ENCODE data around the gene KRT79.
"Not testable (repeated sequence)": the region's sequence is repeated elsewhere in the genome, so short reads cannot be mapped to it uniquely, and the experiment has no call there.

The KRT79 gene

GRCh38 chr12:52865090-52865944 lies 31.2 kb upstream of the KRT79 start:
- Histone ChIP-seq H3K4me2 (no peak overlapping the region), H3K9me3 (replicated peaks in 1 of 11) (no peaks in the 10 kb centered on the region), H3K27ac (no peak overlapping the region), H3K27me3 (no peaks in the 10 kb centered on the region), H3K4me1 (peaks cover 12 to 54% (median 26%) of the 10 kb centered on the region in 10 experiments), H3K36me3 (no peaks in the 10 kb centered on the region), H4K20me1 (no peaks in the 10 kb centered on the region), H3K9ac (no peak overlapping the region), H3K4me3 (no peak overlapping the region)
- TF ChIP-seq Cebpa-rat (IDR thresholded peaks at IDR 0.05): no peak

- Histone ChIP-seq H3K9me3 (replicated peaks in 1 of 11) (no peaks in the 10 kb centered on the region), H3K36me3 (no peaks in the 10 kb centered on the region), H3K4me3 (no peak overlapping the region), H3K4me2 (no peak overlapping the region), H3K27ac (no peak overlapping the region), H3K27me3 (no peaks in the 10 kb centered on the region), H3K4me1 (peaks cover 1 to 29% (median 7%) of the 10 kb centered on the region in 10 experiments), H3K9ac (no peak overlapping the region), H4K20me1 (no peaks in the 10 kb centered on the region)
- TF ChIP-seq Cebpa-rat (IDR thresholded peaks at IDR 0.05): no peak
These were observed 27.9 kb upstream of the KRT79 start for GRCh38 chr12:52862023-52862422.

- H3K36me3 ChIP-seq: no peaks in the 10 kb centered on the region
- TF ChIP-seq Cebpa-rat (IDR thresholded peaks at IDR 0.05): no peak
- H3K4me2 ChIP-seq: no peak overlapping the region
- H3K4me1 ChIP-seq: peaks cover 0 to 24% (median 3%) of the 10 kb centered on the region in 10 experiments; a peak in 9 of 20 replicates
- H3K4me3 ChIP-seq: no peak overlapping the region
- H4K20me1 ChIP-seq: no peaks in the 10 kb centered on the region
- no peak overlapping the region for H3K27ac ChIP-seq
- H3K9me3 ChIP-seq (replicated peaks in 1 of 11): no peaks in the 10 kb centered on the region
- H3K27me3 ChIP-seq: no peaks in the 10 kb centered on the region
- H3K9ac ChIP-seq: no peak overlapping the region
These were observed 27.4 kb upstream of the KRT79 start for GRCh38 chr12:52861511-52861910.

- Histone ChIP-seq H3K9ac (no peak overlapping the region), H3K4me3 (no peak overlapping the region), H3K27me3 (no peaks in the 10 kb centered on the region), H3K27ac (no peak overlapping the region; a peak in 1 of 22 replicates), H3K4me1 (peaks cover 0 to 16% (median 3%) of the 10 kb centered on the region in 10 experiments; a peak in 9 of 20 replicates), H3K36me3 (no peaks in the 10 kb centered on the region), H4K20me1 (no peaks in the 10 kb centered on the region), H3K4me2 (peak overlapping the region in 5 of 11 experiments; percentile 8 to 58 (median 38); a peak in 7 of 22 replicates), H3K9me3 (replicated peaks in 1 of 11) (no peaks in the 10 kb centered on the region)
- TF ChIP-seq Cebpa-rat (IDR thresholded peaks at IDR 0.05): no peak
These were observed 26.2 kb upstream of the KRT79 start for GRCh38 chr12:52860102-52860823.

GRCh38 chr12:52857500-52857899 lies 23.4 kb upstream of the KRT79 start:
- Histone ChIP-seq H3K4me2 (no peak overlapping the region), H4K20me1 (no peaks in the 10 kb centered on the region)

GRCh38 chr12:52856787-52857186 lies 22.7 kb upstream of the KRT79 start:
- H3K9me3 ChIP-seq (replicated peaks in 1 of 11): peaks cover 0 to 3% (median 0%) of the 10 kb centered on the region in 11 experiments; a peak in 1 of 22 replicates
- TF ChIP-seq Cebpa-rat (IDR thresholded peaks at IDR 0.05): no peak
- H3K4me2 ChIP-seq: no peak overlapping the region
- H3K4me3 ChIP-seq: no peak overlapping the region
- no peak overlapping the region for H3K27ac ChIP-seq
- H3K36me3 ChIP-seq: no peaks in the 10 kb centered on the region
- H3K4me1 ChIP-seq: peaks cover 0 to 16% (median 3%) of the 10 kb centered on the region in 10 experiments; a peak in 9 of 20 replicates
- no peaks in the 10 kb centered on the region for H3K27me3 ChIP-seq
- H4K20me1 ChIP-seq: no peaks in the 10 kb centered on the region
- H3K9ac ChIP-seq: no peak overlapping the region

More at GRCh38 chr12:52857500-52857899, 23.4 kb upstream of the KRT79 start:
- H3K27me3 ChIP-seq: no peaks in the 10 kb centered on the region
- peaks cover 0 to 16% (median 3%) of the 10 kb centered on the region in 10 experiments; a peak in 9 of 20 replicates for H3K4me1 ChIP-seq
- no peak overlapping the region for H3K27ac ChIP-seq
- no peak overlapping the region for H3K9ac ChIP-seq
- no peak overlapping the region for H3K4me3 ChIP-seq
- no peak for TF ChIP-seq Cebpa-rat (IDR thresholded peaks at IDR 0.05)
- H3K9me3 ChIP-seq (replicated peaks in 1 of 11): peaks cover 0 to 3% (median 0%) of the 10 kb centered on the region in 11 experiments; a peak in 1 of 22 replicates
- H3K36me3 ChIP-seq: no peaks in the 10 kb centered on the region

- H3K9ac ChIP-seq; H3K36me3 ChIP-seq; H4K20me1 ChIP-seq; H3K27me3 ChIP-seq; H3K4me3 ChIP-seq; H3K9me3 ChIP-seq (replicated peaks in 1 of 11); H3K27ac ChIP-seq; H3K4me2 ChIP-seq: not testable (repeated sequence)
- H3K4me1 ChIP-seq: peaks cover under 1 to 16% (median 7%) of the 10 kb centered on the region in 10 experiments; a peak in 18 of 20 replicates
These were observed 22.0 kb upstream of the KRT79 start for GRCh38 chr12:52856077-52856476.

GRCh38 chr12:52851787-52852186 lies 17.7 kb upstream of the KRT79 start:
- Histone ChIP-seq H3K4me2 (no peak overlapping the region), H3K9me3 (replicated peaks in 1 of 11) (peaks cover 0 to 3% (median 0%) of the 10 kb centered on the region in 11 experiments; a peak in 1 of 22 replicates), H3K27me3 (no peaks in the 10 kb centered on the region), H3K36me3 (no peaks in the 10 kb centered on the region), H4K20me1 (no peaks in the 10 kb centered on the region; a peak in 1 of 22 replicates), H3K4me1 (peaks cover 11 to 24% (median 14%) of the 10 kb centered on the region in 10 experiments; a peak in 17 of 20 replicates), H3K27ac (no peak overlapping the region), H3K9ac (no peak overlapping the region), H3K4me3 (no peak overlapping the region)
- no peak for TF ChIP-seq Cebpa-rat (IDR thresholded peaks at IDR 0.05)

GRCh38 chr12:52850681-52851080 lies 16.6 kb upstream of the KRT79 start:
- H3K9me3 ChIP-seq (replicated peaks in 1 of 11): peaks cover 0 to 3% (median 0%) of the 10 kb centered on the region in 11 experiments; a peak in 1 of 22 replicates
- no peak overlapping the region for H3K27ac ChIP-seq
- no peaks in the 10 kb centered on the region for H3K36me3 ChIP-seq
- H3K4me2 ChIP-seq: peak overlapping the region in 8 of 11 experiments; percentile 32 to 66 (median 56); a peak in 15 of 22 replicates
- TF ChIP-seq Cebpa-rat (IDR thresholded peaks at IDR 0.05): no peak
- no peaks in the 10 kb centered on the region for H3K27me3 ChIP-seq
- peaks cover 11 to 24% (median 19%) of the 10 kb centered on the region in 10 experiments; a peak in 17 of 20 replicates for H3K4me1 ChIP-seq
- no peak overlapping the region for H3K9ac ChIP-seq
- H3K4me3 ChIP-seq: no peak overlapping the region
- H4K20me1 ChIP-seq: no peaks in the 10 kb centered on the region; a peak in 1 of 22 replicates
